GM21717 (cell line): Measurements from ENCODE around the gene PGPEP1.
A peak's percentile ranks its signal among the peaks of the same experiment; 100 is the strongest.

ENCODE experiments used
- ATAC-seq: cut with Tn5 transposase; IDR thresholded peaks from one replicate; pipeline ENCODE4 v1.9.1; 2021; ENCODE audit warnings: mild to moderate bottlenecking, moderate library complexity; ENCODE audit not compliant: unreplicated experiment

Gene PGPEP1, protein sequence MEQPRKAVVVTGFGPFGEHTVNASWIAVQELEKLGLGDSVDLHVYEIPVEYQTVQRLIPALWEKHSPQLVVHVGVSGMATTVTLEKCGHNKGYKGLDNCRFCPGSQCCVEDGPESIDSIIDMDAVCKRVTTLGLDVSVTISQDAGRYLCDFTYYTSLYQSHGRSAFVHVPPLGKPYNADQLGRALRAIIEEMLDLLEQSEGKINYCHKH

DNA sequence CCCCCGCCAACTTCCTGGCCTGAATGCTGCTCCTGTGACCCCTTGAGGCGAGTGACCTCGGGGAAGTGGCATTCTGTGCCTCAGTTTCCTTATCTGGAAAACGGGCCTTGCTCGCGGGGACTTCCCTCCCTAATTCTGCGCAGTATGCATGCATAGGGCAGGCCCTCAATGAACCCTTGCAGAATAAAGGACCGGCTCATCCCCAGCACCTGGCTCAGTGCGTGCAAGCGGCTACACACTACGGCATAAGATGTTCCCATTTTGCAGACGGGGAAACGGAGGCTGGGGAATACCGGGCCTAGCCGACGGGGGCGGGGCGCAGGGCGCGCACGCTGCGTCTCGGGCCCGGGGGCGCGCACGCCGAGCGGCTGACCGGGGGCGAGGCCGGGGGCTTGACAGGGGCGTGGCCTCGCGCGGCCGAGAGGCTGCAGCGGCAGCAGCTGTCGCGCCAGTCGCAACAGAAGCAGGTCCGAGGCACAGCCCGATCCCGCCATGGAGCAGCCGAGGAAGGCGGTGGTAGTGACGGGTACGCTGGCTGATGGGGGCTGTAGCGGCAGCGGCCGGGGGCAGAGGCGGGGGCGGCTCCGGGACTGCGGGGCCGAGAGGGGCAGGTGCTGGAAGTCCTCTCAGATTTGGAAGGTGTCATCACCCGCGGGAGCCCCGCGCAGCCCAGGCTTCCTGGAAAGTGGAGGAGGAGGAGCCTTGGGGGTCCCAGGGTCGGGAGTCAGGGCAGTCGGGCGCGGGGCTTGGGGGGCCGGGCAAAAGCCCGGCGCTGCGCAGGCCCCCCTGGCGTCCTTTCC lies at the start of gene PGPEP1:
PGPEP1 (plus strand) TSS at position 409 of the 800 bp plus-strand sequence; CDS start at position 493, 84 bp downstream.
- ATAC-seq = no peak

DNA sequence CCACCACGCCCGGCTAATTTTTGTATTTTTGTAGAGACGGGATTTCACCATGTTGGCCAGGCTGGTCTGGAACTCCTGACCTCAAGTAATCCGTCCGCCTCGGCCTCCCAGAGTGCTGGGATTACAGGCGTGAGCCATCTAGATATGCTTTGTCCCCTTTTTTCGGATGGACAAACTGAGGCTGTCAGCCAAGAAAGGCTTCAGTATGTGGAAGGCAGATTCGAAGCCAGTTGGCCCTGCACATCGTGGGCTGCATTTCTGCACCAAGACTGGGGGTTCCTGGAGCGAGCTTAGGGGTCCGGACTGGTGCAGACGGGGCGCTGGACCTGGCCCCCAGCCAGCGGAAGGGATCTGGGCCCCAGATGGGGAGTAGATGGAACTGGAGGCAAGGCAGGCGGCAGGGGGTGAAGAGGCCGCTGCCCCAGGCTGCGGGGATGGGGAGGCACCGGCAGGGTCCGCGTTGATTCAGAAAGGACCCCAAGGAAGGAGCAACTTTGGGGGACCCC lies 49.3 kb upstream of the PGPEP1 start:
- no peak for ATAC-seq

DNA sequence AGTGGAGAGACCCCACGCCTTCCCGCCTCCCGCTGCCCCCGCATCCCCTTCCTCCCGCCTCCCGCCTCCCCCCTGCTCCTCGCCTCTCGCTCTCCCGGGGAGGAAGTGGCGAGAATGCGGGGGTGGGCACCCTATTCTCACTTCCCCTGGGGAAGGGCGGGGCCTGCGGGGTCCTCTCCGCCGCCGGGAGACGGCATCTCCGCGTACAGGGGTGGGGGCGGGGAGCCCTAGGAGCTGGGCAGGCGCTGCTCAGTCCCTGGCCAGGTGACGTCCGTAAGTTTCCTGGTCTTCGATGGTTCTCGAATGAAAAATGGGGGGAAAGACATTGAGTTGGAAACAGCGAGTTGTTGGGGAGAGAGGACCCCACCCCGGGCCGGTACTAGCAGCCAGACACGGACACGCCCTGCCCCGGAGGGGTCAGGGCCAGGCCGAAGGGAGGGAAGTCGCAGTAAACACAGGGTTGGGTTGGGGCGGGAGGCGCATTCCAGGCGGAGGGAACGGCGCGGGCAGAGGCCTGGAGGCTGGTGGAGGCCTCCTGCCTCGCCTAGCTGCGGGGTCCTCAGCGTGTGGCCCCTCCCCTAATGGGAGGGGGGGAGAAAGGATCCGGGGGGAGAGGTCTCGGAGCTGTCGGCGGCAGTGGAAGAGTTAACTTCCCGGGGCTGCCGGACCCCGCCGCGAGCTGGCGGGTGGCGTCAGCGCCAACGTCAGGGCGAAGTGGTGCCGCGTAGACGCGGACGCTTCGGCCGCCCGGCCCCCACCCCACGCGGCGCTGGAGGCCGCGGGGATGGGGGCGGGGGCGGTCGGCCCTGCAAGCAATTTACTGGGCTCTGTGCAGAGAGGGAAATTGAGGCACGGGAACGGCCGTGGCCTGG lies 48.6 kb upstream of the PGPEP1 start:
- no peak for ATAC-seq

DNA sequence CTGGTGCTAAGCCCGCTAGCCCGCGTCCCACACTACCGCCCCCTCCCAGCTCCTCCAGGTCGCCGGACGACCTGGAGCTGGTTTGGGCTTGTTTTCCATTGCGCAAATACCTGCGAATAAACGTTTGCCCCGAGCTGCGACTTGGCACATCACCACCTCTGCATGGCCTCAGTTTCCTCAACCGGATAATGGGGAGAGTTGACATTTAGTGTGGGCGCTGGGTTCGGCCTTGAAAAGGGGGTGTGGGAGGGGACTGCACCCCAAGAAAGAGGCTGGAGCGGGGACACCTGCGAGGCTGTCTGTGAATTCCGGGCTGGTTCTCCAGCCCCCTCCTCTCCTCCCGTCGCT lies 48.0 kb upstream of the PGPEP1 start:
- no peak for ATAC-seq

DNA sequence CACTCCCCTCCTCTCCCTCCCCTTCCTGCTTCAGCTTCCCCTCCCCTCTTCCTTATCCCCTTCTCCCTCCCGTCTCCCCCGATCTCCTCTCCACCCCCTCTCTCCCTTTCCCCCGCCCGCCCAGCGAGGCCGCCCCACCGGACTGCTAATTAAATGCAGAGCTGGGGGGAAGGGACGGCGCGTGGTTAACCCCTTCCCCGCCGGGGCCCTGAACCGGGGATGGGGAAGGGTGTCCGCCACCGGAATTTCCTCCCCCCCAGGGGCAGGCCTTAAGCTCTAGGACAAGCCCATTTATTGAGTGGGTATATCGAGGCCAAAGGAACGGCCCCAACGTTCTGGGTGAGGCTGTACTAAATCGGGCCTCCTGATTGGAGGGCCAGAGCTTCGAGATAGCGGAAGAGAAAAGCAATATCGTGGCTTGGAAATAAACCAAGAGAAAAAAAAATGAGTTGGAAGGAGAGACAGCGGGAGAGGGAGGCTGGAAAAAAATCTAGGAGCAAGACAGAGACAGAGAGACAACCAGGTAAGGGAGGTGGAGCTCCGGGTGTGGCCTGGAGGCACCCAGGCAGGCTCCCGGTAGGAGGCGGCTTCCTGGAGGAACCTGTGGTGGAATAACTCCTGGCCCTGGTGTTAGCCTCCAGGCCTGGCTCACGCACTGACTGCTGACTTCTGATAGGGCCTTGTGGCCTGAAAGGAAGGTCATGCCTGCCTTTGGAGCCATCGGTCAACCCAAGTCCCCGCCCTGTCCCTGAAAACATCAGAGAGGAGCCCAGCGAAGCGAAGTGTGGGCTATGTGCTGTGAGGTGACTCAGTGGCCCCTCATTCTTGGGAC lies 47.4 kb upstream of the PGPEP1 start:
- no peak for ATAC-seq

DNA sequence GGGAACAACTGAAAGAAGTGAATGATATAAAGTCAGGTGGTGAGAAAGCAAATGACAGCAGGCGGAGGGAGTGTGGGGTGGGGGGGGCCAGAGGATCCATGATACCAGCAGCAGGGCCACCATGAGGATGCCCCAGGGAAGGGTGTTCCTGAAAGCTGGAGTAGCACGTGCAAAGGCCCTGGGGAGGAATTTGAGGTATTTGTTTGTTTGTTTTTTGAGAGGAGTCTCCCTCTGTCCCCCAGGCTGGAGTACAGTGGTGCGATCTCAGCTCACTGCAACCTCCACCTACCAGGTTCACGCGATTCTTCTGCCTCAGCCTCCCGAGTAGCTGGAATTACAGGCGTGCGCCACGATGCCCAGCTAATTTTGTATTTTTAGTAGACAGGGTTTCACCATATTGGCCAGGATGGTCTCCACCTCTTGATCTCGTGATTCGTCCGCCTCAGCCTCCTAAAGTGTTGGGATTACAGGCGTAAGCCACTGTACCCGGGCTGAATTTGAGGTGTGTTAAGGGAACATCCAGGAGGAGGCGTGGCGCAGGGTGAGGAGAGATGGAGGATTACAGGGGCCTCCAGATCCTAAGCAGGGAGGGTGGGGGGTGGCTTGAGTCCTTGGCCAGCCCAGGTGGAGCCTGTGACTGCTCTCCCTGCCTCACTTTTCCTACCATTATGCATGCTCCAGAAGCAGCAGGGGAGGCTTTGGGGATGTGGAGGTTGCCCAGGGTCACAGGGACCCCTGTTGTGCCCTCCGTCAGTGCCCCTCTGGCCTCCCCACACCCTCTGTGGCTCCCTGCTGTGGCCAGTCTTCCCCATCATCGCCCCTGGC lies 46.5 kb upstream of the PGPEP1 start:
- ATAC-seq = no peak

DNA sequence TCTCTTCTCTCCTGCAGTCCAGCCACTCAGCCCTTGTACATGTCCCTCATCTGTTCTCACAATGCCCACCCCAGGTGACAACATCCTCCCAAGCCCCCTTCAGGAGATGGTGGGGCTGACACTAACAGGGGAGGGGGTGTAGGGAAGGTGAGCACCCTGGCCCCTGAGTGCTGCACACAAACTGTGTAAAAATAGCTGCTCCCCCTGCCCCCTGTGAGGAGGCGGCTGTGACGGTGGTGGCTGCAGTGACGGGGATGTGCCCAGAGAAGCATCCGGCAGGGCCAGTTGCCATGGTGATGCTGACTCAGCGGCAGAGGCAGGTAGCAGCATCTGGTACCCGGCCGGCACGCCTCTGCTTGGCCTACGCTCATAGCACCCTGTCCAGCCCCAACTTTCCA lies 45.9 kb upstream of the PGPEP1 start:
- ATAC-seq = no peak

DNA sequence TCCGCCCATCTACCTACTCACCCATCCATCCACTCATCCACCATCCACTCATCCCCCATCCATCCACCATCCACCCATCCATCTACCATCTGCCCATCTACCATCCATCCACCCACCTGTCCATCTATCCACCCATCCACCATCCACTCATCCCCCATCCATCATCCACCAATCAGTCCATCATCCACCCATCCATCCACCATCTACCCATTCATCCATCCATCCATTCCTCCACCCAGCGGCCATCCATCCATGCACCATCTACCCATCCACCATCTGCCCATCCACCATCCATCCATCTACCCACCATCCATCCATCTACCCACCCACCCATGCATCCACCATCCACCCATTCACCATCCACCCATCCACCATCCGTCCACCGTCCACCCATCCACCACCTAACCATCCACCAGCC lies 45.4 kb upstream of the PGPEP1 start:
- no peak for ATAC-seq

DNA sequence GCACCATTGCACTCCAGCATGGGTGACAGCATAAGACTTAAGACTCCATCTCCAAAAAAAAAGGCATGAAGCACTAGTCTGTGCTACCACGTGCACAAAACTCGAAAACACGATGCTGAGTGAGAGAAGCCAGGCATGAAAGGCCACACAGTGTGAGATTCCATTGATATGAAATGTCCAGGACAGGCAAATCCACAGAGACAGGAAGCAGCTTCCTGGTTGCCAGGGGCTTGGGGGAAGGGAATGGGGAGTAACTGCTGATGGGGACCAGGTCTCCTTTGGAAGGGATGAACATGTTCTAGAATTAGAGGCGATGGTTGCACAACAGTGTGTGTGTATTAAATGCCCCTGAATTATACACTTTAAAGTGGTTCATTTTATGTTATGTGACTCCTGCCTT lies 43.1 kb upstream of the PGPEP1 start:
- no peak for ATAC-seq

DNA sequence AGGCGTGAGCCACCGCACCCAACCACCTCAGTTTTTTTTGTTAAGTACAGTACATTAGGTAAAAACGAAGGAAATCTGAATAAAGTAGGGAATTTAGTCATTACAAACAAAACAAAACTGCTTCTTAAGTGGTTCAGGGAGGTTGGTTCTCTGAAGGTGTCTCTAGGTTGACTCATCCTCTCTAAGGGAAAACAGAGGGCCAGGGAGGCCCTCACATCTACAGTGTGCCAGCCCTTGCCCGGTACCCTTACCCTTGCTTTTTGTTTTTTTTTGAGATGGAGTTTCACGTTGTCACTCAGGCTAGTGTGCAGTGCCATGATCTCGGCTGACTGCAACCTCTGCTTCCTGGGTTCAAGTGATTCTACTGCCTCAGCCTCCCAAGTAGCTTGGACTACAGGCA lies 41.8 kb upstream of the PGPEP1 start:
- no peak for ATAC-seq

DNA sequence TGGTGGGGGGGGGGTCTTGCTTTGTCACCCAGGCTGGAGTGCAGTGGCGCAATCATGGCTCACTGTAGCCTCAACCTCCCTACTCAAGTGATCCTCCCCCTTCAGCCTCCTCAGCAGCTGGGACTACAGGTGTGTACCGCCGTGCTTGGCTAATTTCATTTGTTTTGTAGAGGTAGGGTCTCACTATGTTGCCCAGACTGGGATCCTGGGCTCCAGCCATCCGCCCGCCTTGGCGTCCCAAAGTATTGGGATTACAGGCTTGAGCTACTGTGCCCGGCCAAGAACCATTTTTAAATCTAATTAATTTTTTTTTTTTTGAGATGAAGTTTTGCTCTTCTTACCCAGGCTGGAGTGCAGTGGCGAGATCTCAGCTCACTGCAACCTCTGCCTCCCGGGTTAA lies 40.7 kb upstream of the PGPEP1 start:
- ATAC-seq = no peak

DNA sequence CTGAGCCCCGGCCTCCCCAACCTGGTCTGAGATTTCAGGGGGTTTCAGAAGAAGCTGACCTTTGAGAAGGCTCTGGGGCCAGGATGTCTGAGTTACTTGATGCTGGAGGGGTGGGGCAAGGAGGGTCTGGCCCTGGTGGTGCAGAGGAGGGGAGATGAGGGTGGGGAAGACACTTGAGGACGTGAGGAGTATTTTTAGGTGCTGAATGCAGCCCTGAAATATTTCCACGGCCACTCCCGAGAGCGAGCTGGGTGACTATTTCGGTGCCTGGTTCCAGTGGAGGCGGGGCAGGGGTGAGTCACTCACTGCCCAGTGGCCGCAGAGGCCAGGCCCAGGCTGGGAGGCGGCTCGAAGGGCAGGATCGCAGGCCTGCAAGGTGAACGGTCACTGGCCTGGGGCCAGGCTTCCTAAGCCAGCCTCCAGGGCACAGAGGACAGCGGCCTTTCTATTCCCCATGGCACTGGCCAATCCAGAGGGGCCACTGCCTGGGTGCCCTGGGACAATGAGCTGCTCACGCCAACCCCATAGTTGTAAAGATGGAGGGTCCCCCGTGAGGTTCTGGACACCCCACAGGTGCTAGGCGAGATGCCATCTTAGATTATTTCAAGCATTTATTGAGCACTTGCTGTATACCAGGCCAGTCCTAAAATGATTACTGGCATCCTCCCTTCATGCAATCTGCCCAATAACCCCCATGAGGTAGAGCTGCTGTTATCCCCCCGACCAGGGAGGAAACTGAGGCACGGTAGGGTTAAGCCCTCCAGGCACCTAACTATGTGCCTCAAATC lies 39.3 kb upstream of the PGPEP1 start:
- ATAC-seq = no peak

DNA sequence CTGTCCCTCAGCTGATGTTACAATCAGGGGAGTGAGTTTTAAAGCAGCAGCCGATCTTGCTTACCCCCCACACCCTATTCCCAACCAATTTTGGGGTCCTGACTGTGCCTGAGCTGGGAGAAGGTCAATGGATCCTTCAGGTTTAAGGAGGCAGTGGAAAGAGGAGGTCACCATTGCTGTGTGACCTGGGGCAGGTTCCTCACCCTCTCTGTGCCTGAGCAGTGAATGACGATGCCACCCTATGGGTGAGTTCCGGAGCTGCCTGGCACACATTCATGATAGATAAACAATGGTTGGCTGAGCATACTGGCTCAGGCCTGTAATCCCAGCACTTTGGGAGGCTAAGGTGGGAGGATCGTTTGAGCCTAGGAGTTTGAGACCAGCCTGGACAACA lies 38.7 kb upstream of the PGPEP1 start:
- ATAC-seq = no peak

DNA sequence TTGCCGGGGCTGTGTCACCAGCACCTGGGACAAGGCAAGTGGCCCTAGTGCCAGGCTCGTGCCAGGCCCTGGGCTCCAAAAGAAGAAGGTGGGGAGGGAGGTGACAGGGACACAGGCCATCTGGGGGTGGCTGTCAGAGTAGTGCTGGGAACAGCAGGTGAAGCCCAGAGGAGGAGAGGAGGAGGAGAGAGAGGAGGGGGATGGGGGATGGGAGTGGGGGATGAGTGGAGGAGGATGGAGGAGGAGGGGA lies 36.3 kb upstream of the PGPEP1 start:
- ATAC-seq = no peak

DNA sequence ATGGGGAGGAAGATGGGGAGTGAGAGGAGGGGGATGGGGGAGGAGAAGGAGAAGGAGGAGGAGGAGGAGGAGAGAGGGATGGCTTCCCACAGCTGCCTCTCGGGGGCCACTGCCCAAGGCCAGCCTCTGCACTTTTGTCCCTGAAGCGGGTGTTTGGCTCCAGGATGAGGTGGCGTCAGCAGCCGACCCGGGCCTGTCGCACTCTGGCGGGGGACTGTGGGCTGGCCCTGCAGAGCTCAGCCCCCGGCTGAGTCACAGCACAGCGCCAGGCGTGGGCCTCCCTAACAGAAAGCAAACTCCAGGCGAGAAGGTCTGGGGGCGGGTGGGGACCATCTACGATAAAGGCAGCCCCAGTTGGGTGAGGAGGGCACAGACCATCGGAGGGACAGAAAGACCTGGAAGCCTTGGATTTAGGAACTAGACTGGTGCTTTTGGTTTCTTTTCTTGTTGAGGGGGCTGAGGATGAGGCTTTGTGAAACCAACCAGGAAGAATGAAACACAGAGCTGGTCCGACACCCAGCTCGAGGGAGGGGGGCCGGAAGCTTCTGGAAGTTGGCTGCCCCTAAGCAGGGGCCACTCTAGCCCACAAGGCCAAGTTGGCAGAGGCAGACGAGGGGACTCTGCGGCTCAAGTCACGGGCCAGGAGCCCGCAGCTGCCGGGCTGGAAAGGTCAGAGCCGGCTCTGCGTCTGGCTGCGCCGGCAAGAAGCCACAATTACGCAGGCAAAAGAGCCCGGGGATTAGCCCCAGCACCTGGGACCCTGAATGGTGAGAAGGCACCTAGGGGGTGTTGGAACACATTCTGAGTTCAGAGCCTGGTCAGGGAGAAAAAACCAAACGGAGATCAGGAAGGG lies 35.7 kb upstream of the PGPEP1 start:
- peak; percentile 38 for ATAC-seq

DNA sequence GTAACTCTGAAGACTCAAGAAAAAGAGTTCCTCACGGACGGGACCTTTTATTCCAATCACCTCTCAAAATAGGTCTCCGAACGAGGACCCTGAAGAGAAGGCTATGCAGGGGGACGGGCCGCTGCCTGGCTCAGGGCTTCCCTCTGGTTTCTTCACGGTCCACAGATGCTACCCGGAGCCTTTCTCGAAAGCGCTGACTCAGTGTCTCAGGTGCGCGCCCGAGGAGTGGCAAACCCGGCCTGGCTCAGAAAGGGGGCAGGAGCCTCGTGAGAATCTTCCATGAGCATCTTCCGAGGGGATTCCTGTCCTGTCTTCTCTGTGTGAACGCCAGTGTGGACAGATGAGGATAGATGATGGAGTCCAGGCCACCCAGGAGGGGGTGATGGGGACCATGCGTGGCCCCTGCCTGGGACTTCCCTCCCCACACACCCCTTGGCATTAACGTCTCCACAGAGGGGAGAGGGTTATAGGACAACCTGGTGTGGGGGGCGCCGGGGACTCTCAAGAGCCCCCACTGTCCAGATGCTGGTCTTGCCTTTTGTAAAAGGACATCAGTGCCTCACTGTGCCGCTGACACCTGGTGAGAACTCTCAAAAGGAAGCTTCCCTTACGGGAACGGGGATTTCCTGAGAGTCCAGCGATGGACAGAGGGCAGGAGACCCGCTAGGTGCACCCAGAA lies 34.0 kb upstream of the PGPEP1 start:
- ATAC-seq = no peak

DNA sequence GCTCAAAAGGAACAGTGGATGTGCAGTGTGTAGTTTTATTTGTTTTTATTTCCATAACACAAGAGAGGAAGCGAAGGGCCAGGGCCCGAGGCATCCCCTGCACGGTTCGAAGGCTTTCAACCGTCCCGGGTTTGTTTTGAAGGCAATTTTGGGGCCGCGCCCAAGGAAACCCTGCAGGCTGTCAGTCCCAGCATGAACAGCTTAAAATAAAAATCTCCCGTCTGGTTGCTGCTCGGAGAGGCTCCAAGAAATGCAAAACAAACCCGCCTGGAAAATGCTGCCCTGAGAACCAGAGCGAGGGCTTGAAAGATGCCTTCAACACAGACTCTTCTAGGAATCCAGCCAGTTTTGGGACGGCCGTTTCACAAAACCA lies 33.5 kb upstream of the PGPEP1 start:
- no peak for ATAC-seq

DNA sequence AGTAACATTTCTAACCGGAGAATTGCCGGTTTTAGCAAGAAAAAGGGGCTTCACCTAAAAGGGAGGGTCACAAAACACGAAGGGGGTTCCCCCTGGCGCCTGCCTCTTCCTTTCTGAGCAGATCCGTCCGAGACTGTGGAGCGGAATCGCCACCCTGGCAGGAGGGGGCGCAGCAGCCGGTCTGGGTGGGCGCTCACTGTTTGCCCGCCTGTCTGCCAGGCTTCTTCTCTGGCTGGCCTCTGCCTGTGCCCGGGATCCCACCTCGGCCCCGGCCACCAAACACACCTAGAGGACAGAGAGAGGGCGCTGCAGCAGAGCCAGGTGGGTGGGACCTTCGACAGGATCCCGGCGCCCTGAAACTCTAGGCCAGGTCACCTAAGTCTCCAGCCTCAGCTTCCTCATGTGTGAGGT lies 33.1 kb upstream of the PGPEP1 start:
- no peak for ATAC-seq
